ENCODE measurements around the gene PPFIBP1.

PPFIBP1 gene

GRCh38 chr12:27530157-27530922 lies 6.3 kb downstream of the PPFIBP1 start:
- no peaks in the 10 kb centered on the region for H3K79me2 ChIP-seq (ENCODE audit: low read length)
- no peak overlapping the region for H3K4me3 ChIP-seq (ENCODE audit: low read length)
- no peaks in the 10 kb centered on the region for H3K27me3 ChIP-seq (replicated peaks; ENCODE audit: insufficient read depth, low read length)
- H4K20me1 ChIP-seq (ENCODE audit: insufficient read depth, low read length): no peaks in the 10 kb centered on the region
- no peaks in the 10 kb centered on the region for H3K36me3 ChIP-seq (replicated peaks; ENCODE audit: insufficient read depth, low read length)
- no peaks in the 10 kb centered on the region for H3F3A ChIP-seq (ENCODE audit: insufficient read depth, low read length)
- H3K4me1 ChIP-seq (ENCODE audit: low read length): no peaks in the 10 kb centered on the region
- no peak for TF ChIP-seq CTCF (IDR thresholded peaks at IDR 0.05; ENCODE audit: low read length)
- no peak for TF ChIP-seq EZH2 (optimal IDR thresholded peaks at IDR 0.05; ENCODE audit: low read depth, low read length)
- no peak for TF ChIP-seq EZH2phosphoT487 (IDR thresholded peaks at IDR 0.05; ENCODE audit: low read length)
- H2AFZ ChIP-seq (ENCODE audit: low read length): no peak overlapping the region
- H3K27ac ChIP-seq (ENCODE audit: low read length): no peak overlapping the region
- no peak overlapping the region for H3K9ac ChIP-seq (ENCODE audit: low read length)
- H3K9me3 ChIP-seq (replicated peaks; ENCODE audit: insufficient read depth, low read length): no peaks in the 10 kb centered on the region
- no peak for DNase-seq
- no peak overlapping the region for H3K4me2 ChIP-seq (ENCODE audit: low read depth, low read length)
- no peaks in the 10 kb centered on the region for H3K9me2 ChIP-seq (replicated peaks; ENCODE audit: insufficient read depth, low read length)

GRCh38 chr12:27531896-27532295 lies 7.9 kb downstream of the PPFIBP1 start:
- H3K4me3 ChIP-seq (ENCODE audit: low read length): no peak overlapping the region
- no peaks in the 10 kb centered on the region for H3K27me3 ChIP-seq (replicated peaks; ENCODE audit: insufficient read depth, low read length)
- no peak overlapping the region for H3K27ac ChIP-seq (ENCODE audit: low read length)
- H3K9me2 ChIP-seq (replicated peaks; ENCODE audit: insufficient read depth, low read length): no peaks in the 10 kb centered on the region
- H3K79me2 ChIP-seq (ENCODE audit: low read length): no peaks in the 10 kb centered on the region
- H3K36me3 ChIP-seq (replicated peaks; ENCODE audit: insufficient read depth, low read length): no peaks in the 10 kb centered on the region
- TF ChIP-seq CTCF (IDR thresholded peaks at IDR 0.05; ENCODE audit: low read length): no peak
- TF ChIP-seq EZH2 (optimal IDR thresholded peaks at IDR 0.05; ENCODE audit: low read depth, low read length): no peak
- TF ChIP-seq EZH2phosphoT487 (IDR thresholded peaks at IDR 0.05; ENCODE audit: low read length): no peak
- H3K9me3 ChIP-seq (replicated peaks; ENCODE audit: insufficient read depth, low read length): no peaks in the 10 kb centered on the region
- DNase-seq: no peak
- no peak overlapping the region for H3K4me2 ChIP-seq (ENCODE audit: low read depth, low read length)
- no peaks in the 10 kb centered on the region for H3K4me1 ChIP-seq (ENCODE audit: low read length)
- H2AFZ ChIP-seq (ENCODE audit: low read length): no peak overlapping the region
- H4K20me1 ChIP-seq (ENCODE audit: insufficient read depth, low read length): no peaks in the 10 kb centered on the region
- no peaks in the 10 kb centered on the region for H3F3A ChIP-seq (ENCODE audit: insufficient read depth, low read length)
- H3K9ac ChIP-seq (ENCODE audit: low read length): no peak overlapping the region

GRCh38 chr12:27534060-27534764 lies 10.2 kb downstream of the PPFIBP1 start:
- Histone ChIP-seq H3K4me3 (ENCODE audit: low read length) (no peak overlapping the region), H3K4me2 (ENCODE audit: low read depth, low read length) (no peak overlapping the region), H3F3A (ENCODE audit: insufficient read depth, low read length) (no peaks in the 10 kb centered on the region), H3K9ac (ENCODE audit: low read length) (no peak overlapping the region), H3K27ac (ENCODE audit: low read length) (no peak overlapping the region), H4K20me1 (ENCODE audit: insufficient read depth, low read length) (no peaks in the 10 kb centered on the region), H3K79me2 (ENCODE audit: low read length) (no peaks in the 10 kb centered on the region), H2AFZ (ENCODE audit: low read length) (no peak overlapping the region), H3K9me3 (replicated peaks; ENCODE audit: insufficient read depth, low read length) (no peaks in the 10 kb centered on the region), H3K36me3 (replicated peaks; ENCODE audit: insufficient read depth, low read length) (no peaks in the 10 kb centered on the region), H3K27me3 (replicated peaks; ENCODE audit: insufficient read depth, low read length) (no peaks in the 10 kb centered on the region), H3K9me2 (replicated peaks; ENCODE audit: insufficient read depth, low read length) (no peaks in the 10 kb centered on the region), H3K4me1 (ENCODE audit: low read length) (no peaks in the 10 kb centered on the region)
- TF ChIP-seq EZH2 (optimal IDR thresholded peaks at IDR 0.05; ENCODE audit: low read depth, low read length): no peak
- TF ChIP-seq EZH2phosphoT487 (IDR thresholded peaks at IDR 0.05; ENCODE audit: low read length): no peak
- no peak for TF ChIP-seq CTCF (IDR thresholded peaks at IDR 0.05; ENCODE audit: low read length)
- no peak for DNase-seq

All from MM.1S (cell line).